Esophagus mucosa (tissue), 1 donor: Measurements from ENCODE around the gene MYOG. TPM values are rescaled to one million over a fixed set of nuclear protein-coding genes. Genes with fewer than 3 reads are reported as not detected.
A peak's percentile ranks its signal among the peaks of the same experiment; 100 is the strongest.

Experiments used
- ATAC-seq: fragments of 200-7000 bp; cut with Tn5 transposase; one replicate; pipeline ENCODE4 v1.9.1; 2020
- total RNA-seq: library from RNA; stranded (reverse); gene quantifications from one replicate; pipeline ENCODE4 v1.2.4, GENCODE V29; 2023
- donor health status: DM: yes; HTN: yes; CAD: no.

The MYOG gene
- not detected for total RNA-seq

- no peak for ATAC-seq
Measured at GRCh38 chr1:203085528-203086406, at the start of gene MYOG. MYOG (minus strand) TSS chr1:203086012; CDS start chr1:203085961, 51 bp downstream.

- no peak for ATAC-seq
Measured at GRCh38 chr1:203133970-203134725, 48.3 kb upstream of the MYOG start.

GRCh38 chr1:203131548-203132200, 45.9 kb upstream of the MYOG start:
- no peak for ATAC-seq

- ATAC-seq = no peak
Measured at GRCh38 chr1:203130358-203130985, 44.7 kb upstream of the MYOG start.

GRCh38 chr1:203129501-203130231, 43.9 kb upstream of the MYOG start:
- ATAC-seq = no peak

GRCh38 chr1:203128716-203129500, 43.1 kb upstream of the MYOG start:
- ATAC-seq = peak; percentile 4

GRCh38 chr1:203128431-203128715, 42.6 kb upstream of the MYOG start:
- peak; percentile 4 for ATAC-seq

- ATAC-seq = peak; percentile 74
Measured at GRCh38 chr1:203127666-203128430, 42.0 kb upstream of the MYOG start, which contains the start of gene ADORA1. ADORA1 (plus strand) TSS chr1:203127726; CDS start chr1:203128842, 1,116 bp downstream.

GRCh38 chr1:203126866-203127665, 41.3 kb upstream of the MYOG start:
- ATAC-seq = no peak

GRCh38 chr1:203126151-203126865, 40.5 kb upstream of the MYOG start:
- ATAC-seq = no peak

GRCh38 chr1:203124546-203125317, 38.9 kb upstream of the MYOG start:
- ATAC-seq = no peak

- ATAC-seq = no peak
Measured at GRCh38 chr1:203124011-203124410, 38.2 kb upstream of the MYOG start.

- ATAC-seq = no peak
Measured at GRCh38 chr1:203122159-203122558, 36.3 kb upstream of the MYOG start.

GRCh38 chr1:203121186-203122015, 35.6 kb upstream of the MYOG start:
- ATAC-seq = no peak

GRCh38 chr1:203120325-203121153, 34.7 kb upstream of the MYOG start:
- ATAC-seq = no peak
